H7 (cell line): ENCODE data around the gene ASB11. TPM values are rescaled to one million over a fixed set of nuclear protein-coding genes. Genes with fewer than 3 reads are reported as not detected.
"Not testable (repeated sequence)": the region's sequence is repeated elsewhere in the genome, so short reads cannot be mapped to it uniquely, and the experiment has no call there.

Source experiments
- DNase-seq: peaks from one replicate; pipeline ENCODE4 v3.0.0; 2012
- H3K27me3 ChIP-seq: 2 replicates; pipeline ENCODE4 v1.6.0; 2011; ENCODE audit warnings: mild to moderate bottlenecking, low read length; ENCODE audit not compliant: control insufficient read depth, insufficient read depth
- H3K36me3 ChIP-seq: replicated peaks from 2 replicates; pipeline ENCODE4 v1.5.1; 2011; ENCODE audit warnings: low read length; ENCODE audit not compliant: control insufficient read depth, insufficient read depth
- H3K4me3 ChIP-seq: 2 replicates; pipeline ENCODE4 v1.5.1; 2011; ENCODE audit warnings: low read depth, mild to moderate bottlenecking, control low read depth, low read length, moderate library complexity; ENCODE audit not compliant: insufficient read depth
- total RNA-seq: library from RNA; depleted of rRNA; stranded (reverse); fragments of >200 nt; shearing (Covaris generic); gene quantifications from 2 replicates; pipeline ENCODE4 v1.2.3, GENCODE V29; 2014

The ASB11 gene
- total RNA-seq, 1 experiment from 2014 or later = not detected

- Histone ChIP-seq H3K4me3 (no peak overlapping the region), H3K36me3 (peaks cover 1% of the 10 kb centered on the region), H3K27me3 (no peaks in the 10 kb centered on the region)
- DNase-seq = no peak
Observed at GRCh38 chrX:15328131-15328530, 12.7 kb upstream of the ASB11 start.

GRCh38 chrX:15322472-15322871, 7.0 kb upstream of the ASB11 start:
- no peak for DNase-seq
- no peaks in the 10 kb centered on the region for H3K27me3 ChIP-seq

GRCh38 chrX:15322072-15322471, 6.6 kb upstream of the ASB11 start:
- H3K36me3 ChIP-seq = peaks cover 1% of the 10 kb centered on the region
- no peak overlapping the region for H3K4me3 ChIP-seq
- no peak for DNase-seq
- no peaks in the 10 kb centered on the region for H3K27me3 ChIP-seq

More at GRCh38 chrX:15322472-15322871, 7.0 kb upstream of the ASB11 start:
- H3K36me3 ChIP-seq = peaks cover 1% of the 10 kb centered on the region
- no peak overlapping the region for H3K4me3 ChIP-seq

GRCh38 chrX:15321447-15321846, 6.0 kb upstream of the ASB11 start:
- no peak for DNase-seq
- Histone ChIP-seq H3K36me3 (peaks cover 1% of the 10 kb centered on the region), H3K4me3 (no peak overlapping the region), H3K27me3 (no peaks in the 10 kb centered on the region)

GRCh38 chrX:15320297-15320696, 4.9 kb upstream of the ASB11 start:
- Histone ChIP-seq H3K27me3 (no peaks in the 10 kb centered on the region), H3K36me3 (peaks cover 1% of the 10 kb centered on the region), H3K4me3 (no peak overlapping the region)
- no peak for DNase-seq

GRCh38 chrX:15319075-15319474, 3.6 kb upstream of the ASB11 start:
- DNase-seq = no peak
- no peak overlapping the region for H3K4me3 ChIP-seq
- no peaks in the 10 kb centered on the region for H3K27me3 ChIP-seq
- H3K36me3 ChIP-seq = peaks cover 1% of the 10 kb centered on the region; the same call in 1 of the 2 replicates

GRCh38 chrX:15314472-15314871, 968 bp downstream of the ASB11 start:
- Histone ChIP-seq H3K4me3 (no peak overlapping the region), H3K36me3 (no peaks in the 10 kb centered on the region), H3K27me3 (no peaks in the 10 kb centered on the region)
- DNase-seq = no peak

- no peak for DNase-seq
- Histone ChIP-seq H3K27me3 (no peaks in the 10 kb centered on the region), H3K36me3 (no peaks in the 10 kb centered on the region), H3K4me3 (no peak overlapping the region)
Observed at GRCh38 chrX:15311119-15311518, 4.3 kb downstream of the ASB11 start.

GRCh38 chrX:15310117-15310516, 5.3 kb downstream of the ASB11 start:
- no peak overlapping the region for H3K4me3 ChIP-seq
- H3K27me3 ChIP-seq = no peaks in the 10 kb centered on the region
- no peaks in the 10 kb centered on the region for H3K36me3 ChIP-seq
- no peak for DNase-seq

- H3K27me3 ChIP-seq, DNase-seq, H3K4me3 ChIP-seq, H3K36me3 ChIP-seq: not testable (repeated sequence)
Observed at GRCh38 chrX:15305899-15306298, 9.5 kb downstream of the ASB11 start.

- no peak overlapping the region for H3K4me3 ChIP-seq
- H3K27me3 ChIP-seq = no peaks in the 10 kb centered on the region
- H3K36me3 ChIP-seq = no peaks in the 10 kb centered on the region
- DNase-seq = no peak
Observed at GRCh38 chrX:15301924-15302323, 13.5 kb downstream of the ASB11 start.

GRCh38 chrX:15299941-15300851, 15.2 kb downstream of the ASB11 start:
- no peak overlapping the region for H3K4me3 ChIP-seq
- no peaks in the 10 kb centered on the region for H3K36me3 ChIP-seq
- DNase-seq = peak; percentile 50
- no peaks in the 10 kb centered on the region for H3K27me3 ChIP-seq

- DNase-seq = no peak
Observed at GRCh38 chrX:15298780-15299179, 16.7 kb downstream of the ASB11 start.

GRCh38 chrX:15298201-15298600, 17.2 kb downstream of the ASB11 start:
- Histone ChIP-seq H3K4me3 (no peak overlapping the region), H3K36me3 (no peaks in the 10 kb centered on the region), H3K27me3 (no peaks in the 10 kb centered on the region)
- DNase-seq = no peak

More at GRCh38 chrX:15298780-15299179, 16.7 kb downstream of the ASB11 start:
- Histone ChIP-seq H3K36me3 (no peaks in the 10 kb centered on the region), H3K4me3 (no peak overlapping the region), H3K27me3 (no peaks in the 10 kb centered on the region)

- Histone ChIP-seq H3K4me3 (no peak overlapping the region), H3K27me3 (no peaks in the 10 kb centered on the region), H3K36me3 (no peaks in the 10 kb centered on the region)
- no peak for DNase-seq
Observed at GRCh38 chrX:15293451-15293850, 22.0 kb downstream of the ASB11 start.
